SK-N-SH (cell line): Measurements from ENCODE around the gene C1QTNF8. TPM values are rescaled to one million over a fixed set of nuclear protein-coding genes. Genes with fewer than 3 reads are reported as not detected.

Experiments
- CTCF ChIA-PET: fragments of 300-600, 350-600 bp; formaldehyde crosslinking; extraction: SDS; loops from one replicate; lab custom pipeline; 2021; lab: Yijun Ruan, JAX
- POLR2A ChIA-PET: fragments of 350-600 bp; sonication (Branson Sonifier 250); formaldehyde crosslinking; extraction: SDS; loops from one replicate; lab custom pipeline; 2020; ENCODE audit warnings: antibody characterized with exemption, inconsistent platforms; lab: Yijun Ruan, JAX
- DNase-seq: peaks from one replicate; pipeline ENCODE4 v3.0.0; 2012
- H2AFZ ChIP-seq: fragments of 200-600 bp; sonication (generic); 2 replicates; pipeline ENCODE4 v1.8.1; 2016; ENCODE audit warnings: antibody characterized with exemption, mild to moderate bottlenecking, low read depth
- H3F3A ChIP-seq: fragments of 200-600 bp; sonication (generic); replicated peaks from 2 replicates; pipeline ENCODE3; 2016; ENCODE audit warnings: antibody characterized with exemption, mild to moderate bottlenecking; ENCODE audit not compliant: insufficient read depth
- H3K27ac ChIP-seq, 2 experiments: fragments of 200-500 bp in 1 of 2; fragments of 200-600 bp in 1 of 2; sonication (Bioruptor generic) in 1 of 2; sonication (generic), shearing (Covaris generic) in 1 of 2; 2 replicates each; pipeline versions ENCODE4 v1.5.1 to v1.6.1; 2014 to 2016; ENCODE audit warnings: low read depth in 2 of 2, inconsistent platforms in 1 of 2, low read length in 1 of 2, mild to moderate bottlenecking in 1 of 2, mixed read lengths in 1 of 2
- H3K27me3 ChIP-seq: fragments of 200-600 bp; sonication (generic), shearing (Covaris generic); 2 replicates; pipeline ENCODE4 v1.6.1; 2016; ENCODE audit warnings: mixed run types; ENCODE audit not compliant: insufficient read depth
- H3K36me3 ChIP-seq, 2 experiments: fragments of 200-500 bp in 1 of 2; fragments of 200-600 bp in 1 of 2; sonication (Bioruptor generic) in 1 of 2; sonication (generic) in 1 of 2; replicated peaks in 1 of 2; 2 replicates each; pipeline versions ENCODE3 to v1.5.1; 2014 to 2016; ENCODE audit warnings: low read length in 1 of 2, mild to moderate bottlenecking in 1 of 2; ENCODE audit not compliant: insufficient read depth in 2 of 2, control insufficient read depth in 1 of 2
- H3K4me1 ChIP-seq, 2 experiments: fragments of 200-500 bp in 1 of 2; fragments of 200-600 bp in 1 of 2; sonication (Bioruptor generic) in 1 of 2; sonication (generic), shearing (Covaris generic) in 1 of 2; 2 replicates each; pipeline versions ENCODE4 v1.5.1 to v1.6.1; 2014 to 2016; ENCODE audit warnings: low read depth in 1 of 2, low read length in 1 of 2, mixed run types in 1 of 2; ENCODE audit not compliant: insufficient read depth in 2 of 2, control insufficient read depth in 1 of 2
- H3K4me2 ChIP-seq: fragments of 200-600 bp; sonication (generic), shearing (Covaris generic); 2 replicates; pipeline ENCODE4 v1.6.1; 2017; ENCODE audit warnings: mixed run types
- H3K4me3 ChIP-seq, 2 experiments: fragments of 200-500 bp in 1 of 2; fragments of 200-600 bp in 1 of 2; sonication (Bioruptor generic) in 1 of 2; sonication (generic), shearing (Covaris generic) in 1 of 2; 2 replicates each; pipeline versions ENCODE4 v1.5.1 to v1.8.1; 2014 to 2016; ENCODE audit warnings: low read depth in 2 of 2, inconsistent platforms in 1 of 2, low read length in 1 of 2, mild to moderate bottlenecking in 1 of 2, mixed read lengths in 1 of 2, moderate library complexity in 1 of 2
- H3K79me2 ChIP-seq: fragments of 200-600 bp; sonication (generic); 2 replicates; pipeline ENCODE4 v1.8.1; 2017; ENCODE audit warnings: mild to moderate bottlenecking; ENCODE audit not compliant: insufficient read depth
- H3K9ac ChIP-seq: fragments of 200-600 bp; sonication (generic); 2 replicates; pipeline ENCODE4 v1.6.1; 2017; ENCODE audit warnings: mixed run types
- H3K9me2 ChIP-seq: fragments of 200-600 bp; sonication (generic); 2 replicates; pipeline ENCODE4 v1.6.1; 2017; ENCODE audit warnings: mixed run types
- H3K9me3 ChIP-seq: fragments of 200-600 bp; sonication (generic); 2 replicates; pipeline ENCODE4 v1.6.1; 2017; ENCODE audit warnings: mixed run types, mild to moderate bottlenecking, moderate library complexity
- H4K20me1 ChIP-seq: fragments of 200-600 bp; sonication (generic); 2 replicates; pipeline ENCODE4 v1.6.1; 2017; ENCODE audit warnings: mild to moderate bottlenecking, mixed run types; ENCODE audit not compliant: insufficient read depth
- CHD2 ChIP-seq: fragments of 150-350 bp; IDR thresholded peaks from 2 replicates; pipeline ENCODE4 v1.6.1; 2018; ENCODE audit warnings: low read length; ENCODE audit not compliant: partially characterized antibody
- ELF1 ChIP-seq: IDR thresholded peaks from 2 replicates; pipeline ENCODE4 v1.4.0; 2012
- EP300 ChIP-seq, 2 experiments: IDR thresholded peaks; 2 replicates each; pipeline versions ENCODE4 v1.4.0 to v1.6.1; 2012; ENCODE audit warnings: borderline replicate concordance in 1 of 2, low read depth in 1 of 2, low read length in 1 of 2
- FOXJ3 ChIP-seq: sonication (generic); formaldehyde crosslinking; IDR thresholded peaks from 2 replicates; pipeline ENCODE4 v1.5.1; 2020; ENCODE audit warnings: mild to moderate bottlenecking, missing genetic modification reagents
- FOXM1 ChIP-seq: IDR thresholded peaks from 2 replicates; pipeline ENCODE4 v1.4.0; 2012; ENCODE audit warnings: low read depth, mild to moderate bottlenecking
- GATA2 ChIP-seq: sonication (generic); formaldehyde crosslinking; IDR thresholded peaks from 2 replicates; pipeline ENCODE4 v1.5.0; 2020; ENCODE audit warnings: mild to moderate bottlenecking, missing genetic modification reagents
- JUND ChIP-seq: IDR thresholded peaks from 2 replicates; pipeline ENCODE4 v1.4.0; 2012
- NRF1 ChIP-seq: IDR thresholded peaks from 2 replicates; pipeline ENCODE4 v1.6.1; 2012; ENCODE audit warnings: low read depth, mild to moderate bottlenecking, low read length
- RAD21 ChIP-seq: IDR thresholded peaks from 2 replicates; pipeline ENCODE4 v1.6.1; 2012; ENCODE audit warnings: mild to moderate bottlenecking, low read length
- RXRA ChIP-seq: IDR thresholded peaks from 2 replicates; pipeline ENCODE4 v1.4.0; 2012; ENCODE audit warnings: low read depth, mild to moderate bottlenecking, borderline replicate concordance
- SMC3 ChIP-seq: IDR thresholded peaks from 2 replicates; pipeline ENCODE4 v1.6.1; 2012; ENCODE audit warnings: low read depth, low read length, improper control_type of control experiment
- TEAD4 ChIP-seq: IDR thresholded peaks from 2 replicates; pipeline ENCODE4 v1.4.0; 2012; ENCODE audit warnings: mild to moderate bottlenecking, borderline replicate concordance; ENCODE audit not compliant: insufficient read depth
- WGBS: methylation state at CpG from one replicate; pipeline ENCODE4 v1.1.6; 2017; ENCODE audit warnings: low lambda C conversion rate; 5-methylcytosine and 5-hydroxymethylcytosine counted together
- polyA plus RNA-seq, 3 experiments: library from polyadenylated mRNA; depleted of rRNA; stranded (reverse); fragments of >200 nt; gene quantifications; 2 replicates each; pipeline ENCODE4 v1.2.3, GENCODE V29; 2012
- TF ChIP-seq, protein P1 (sequence below): IDR thresholded peaks from 2 replicates; pipeline ENCODE4 v1.6.1; 2012; ENCODE audit warnings: mild to moderate bottlenecking, low read depth, low read length, moderate library complexity
- TF ChIP-seq, protein P2 (sequence below): fragments of 150-350 bp; IDR thresholded peaks from 2 replicates; pipeline ENCODE4 v1.6.1; 2017; ENCODE audit warnings: antibody characterized with exemption, low read length, low read depth, borderline replicate concordance
- TF ChIP-seq, protein P3 (sequence below): fragments of 200-600 bp; sonication (generic); IDR thresholded peaks from 2 replicates; pipeline ENCODE4 v1.6.1; 2017; ENCODE audit warnings: antibody characterized with exemption, mild to moderate bottlenecking, moderate library complexity
- TF ChIP-seq, protein P4 (sequence below): IDR thresholded peaks from 2 replicates; pipeline ENCODE4 v1.4.0; 2012; ENCODE audit warnings: low read depth, borderline replicate concordance
- TF ChIP-seq, protein P5 (sequence below): IDR thresholded peaks from 2 replicates; pipeline ENCODE4 v1.4.0; 2012; ENCODE audit warnings: low read depth, borderline replicate concordance

C1QTNF8 gene
- polyA plus RNA-seq, 1 of the 3 experiments (the other 2 are of a cell fraction): not detected

DNA sequence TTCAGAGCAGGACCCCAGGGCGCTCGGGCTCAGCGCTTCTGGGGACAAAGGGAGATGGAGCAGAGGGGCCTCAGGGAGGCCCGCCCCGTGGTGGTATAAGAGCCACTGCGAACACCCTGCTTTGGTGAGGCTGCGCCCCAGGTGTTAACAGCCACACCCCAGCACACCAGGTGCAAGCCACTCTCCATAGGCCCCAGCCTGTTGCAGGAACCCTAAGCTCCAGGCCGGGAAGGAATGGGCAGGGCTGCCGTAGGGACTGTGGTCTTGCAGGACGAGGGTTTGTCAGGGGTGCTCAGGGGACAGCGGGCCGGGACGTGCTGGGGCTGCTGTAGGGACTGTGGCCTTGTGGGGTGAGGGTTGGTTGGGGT is 40.5 kb downstream of the C1QTNF8 start:
- Histone ChIP-seq H3K9me2 (no peaks in the 10 kb centered on the region), H3K27ac (no peak overlapping the region), H2AFZ (no peak overlapping the region), H3K27me3 (peaks cover 26% of the 10 kb centered on the region), H3K9ac (no peak overlapping the region), H3F3A (no peaks in the 10 kb centered on the region), H3K4me1 (no peaks in the 10 kb centered on the region; a peak in 1 of 4 replicates), H3K36me3 (no peaks in the 10 kb centered on the region), H4K20me1 (no peaks in the 10 kb centered on the region), H3K4me2 (no peak overlapping the region), H3K79me2 (no peaks in the 10 kb centered on the region), H3K9me3 (no peaks in the 10 kb centered on the region), H3K4me3 (no peak overlapping the region; a peak in 1 of 4 replicates)
- no peak for DNase-seq
- WGBS: 0% methylated on average over 3 of the region's 13 CpGs
- TF ChIP-seq RAD21 (no peak), ELF1 (no peak), FOXJ3 (CRISPR knock-in tag) (no peak), FOXM1 (no peak), SMC3 (no peak), CHD2 (no peak), RXRA (no peak), NRF1 (no peak), TEAD4 (no peak), GATA2 (CRISPR knock-in tag) (no peak), EP300 (IDR thresholded peaks at IDR 0.05; ENCODE audit: borderline replicate concordance in 1 of 2, low read depth in 1 of 2, low read length in 1 of 2) (no peak), JUND (no peak)
- TF ChIP-seq, protein P1, sequence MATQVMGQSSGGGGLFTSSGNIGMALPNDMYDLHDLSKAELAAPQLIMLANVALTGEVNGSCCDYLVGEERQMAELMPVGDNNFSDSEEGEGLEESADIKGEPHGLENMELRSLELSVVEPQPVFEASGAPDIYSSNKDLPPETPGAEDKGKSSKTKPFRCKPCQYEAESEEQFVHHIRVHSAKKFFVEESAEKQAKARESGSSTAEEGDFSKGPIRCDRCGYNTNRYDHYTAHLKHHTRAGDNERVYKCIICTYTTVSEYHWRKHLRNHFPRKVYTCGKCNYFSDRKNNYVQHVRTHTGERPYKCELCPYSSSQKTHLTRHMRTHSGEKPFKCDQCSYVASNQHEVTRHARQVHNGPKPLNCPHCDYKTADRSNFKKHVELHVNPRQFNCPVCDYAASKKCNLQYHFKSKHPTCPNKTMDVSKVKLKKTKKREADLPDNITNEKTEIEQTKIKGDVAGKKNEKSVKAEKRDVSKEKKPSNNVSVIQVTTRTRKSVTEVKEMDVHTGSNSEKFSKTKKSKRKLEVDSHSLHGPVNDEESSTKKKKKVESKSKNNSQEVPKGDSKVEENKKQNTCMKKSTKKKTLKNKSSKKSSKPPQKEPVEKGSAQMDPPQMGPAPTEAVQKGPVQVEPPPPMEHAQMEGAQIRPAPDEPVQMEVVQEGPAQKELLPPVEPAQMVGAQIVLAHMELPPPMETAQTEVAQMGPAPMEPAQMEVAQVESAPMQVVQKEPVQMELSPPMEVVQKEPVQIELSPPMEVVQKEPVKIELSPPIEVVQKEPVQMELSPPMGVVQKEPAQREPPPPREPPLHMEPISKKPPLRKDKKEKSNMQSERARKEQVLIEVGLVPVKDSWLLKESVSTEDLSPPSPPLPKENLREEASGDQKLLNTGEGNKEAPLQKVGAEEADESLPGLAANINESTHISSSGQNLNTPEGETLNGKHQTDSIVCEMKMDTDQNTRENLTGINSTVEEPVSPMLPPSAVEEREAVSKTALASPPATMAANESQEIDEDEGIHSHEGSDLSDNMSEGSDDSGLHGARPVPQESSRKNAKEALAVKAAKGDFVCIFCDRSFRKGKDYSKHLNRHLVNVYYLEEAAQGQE: no peak
- TF ChIP-seq, protein P2, sequence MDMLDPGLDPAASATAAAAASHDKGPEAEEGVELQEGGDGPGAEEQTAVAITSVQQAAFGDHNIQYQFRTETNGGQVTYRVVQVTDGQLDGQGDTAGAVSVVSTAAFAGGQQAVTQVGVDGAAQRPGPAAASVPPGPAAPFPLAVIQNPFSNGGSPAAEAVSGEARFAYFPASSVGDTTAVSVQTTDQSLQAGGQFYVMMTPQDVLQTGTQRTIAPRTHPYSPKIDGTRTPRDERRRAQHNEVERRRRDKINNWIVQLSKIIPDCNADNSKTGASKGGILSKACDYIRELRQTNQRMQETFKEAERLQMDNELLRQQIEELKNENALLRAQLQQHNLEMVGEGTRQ: no peak
- TF ChIP-seq, protein P3, sequence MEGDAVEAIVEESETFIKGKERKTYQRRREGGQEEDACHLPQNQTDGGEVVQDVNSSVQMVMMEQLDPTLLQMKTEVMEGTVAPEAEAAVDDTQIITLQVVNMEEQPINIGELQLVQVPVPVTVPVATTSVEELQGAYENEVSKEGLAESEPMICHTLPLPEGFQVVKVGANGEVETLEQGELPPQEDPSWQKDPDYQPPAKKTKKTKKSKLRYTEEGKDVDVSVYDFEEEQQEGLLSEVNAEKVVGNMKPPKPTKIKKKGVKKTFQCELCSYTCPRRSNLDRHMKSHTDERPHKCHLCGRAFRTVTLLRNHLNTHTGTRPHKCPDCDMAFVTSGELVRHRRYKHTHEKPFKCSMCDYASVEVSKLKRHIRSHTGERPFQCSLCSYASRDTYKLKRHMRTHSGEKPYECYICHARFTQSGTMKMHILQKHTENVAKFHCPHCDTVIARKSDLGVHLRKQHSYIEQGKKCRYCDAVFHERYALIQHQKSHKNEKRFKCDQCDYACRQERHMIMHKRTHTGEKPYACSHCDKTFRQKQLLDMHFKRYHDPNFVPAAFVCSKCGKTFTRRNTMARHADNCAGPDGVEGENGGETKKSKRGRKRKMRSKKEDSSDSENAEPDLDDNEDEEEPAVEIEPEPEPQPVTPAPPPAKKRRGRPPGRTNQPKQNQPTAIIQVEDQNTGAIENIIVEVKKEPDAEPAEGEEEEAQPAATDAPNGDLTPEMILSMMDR: no peak
- TF ChIP-seq, protein P4, sequence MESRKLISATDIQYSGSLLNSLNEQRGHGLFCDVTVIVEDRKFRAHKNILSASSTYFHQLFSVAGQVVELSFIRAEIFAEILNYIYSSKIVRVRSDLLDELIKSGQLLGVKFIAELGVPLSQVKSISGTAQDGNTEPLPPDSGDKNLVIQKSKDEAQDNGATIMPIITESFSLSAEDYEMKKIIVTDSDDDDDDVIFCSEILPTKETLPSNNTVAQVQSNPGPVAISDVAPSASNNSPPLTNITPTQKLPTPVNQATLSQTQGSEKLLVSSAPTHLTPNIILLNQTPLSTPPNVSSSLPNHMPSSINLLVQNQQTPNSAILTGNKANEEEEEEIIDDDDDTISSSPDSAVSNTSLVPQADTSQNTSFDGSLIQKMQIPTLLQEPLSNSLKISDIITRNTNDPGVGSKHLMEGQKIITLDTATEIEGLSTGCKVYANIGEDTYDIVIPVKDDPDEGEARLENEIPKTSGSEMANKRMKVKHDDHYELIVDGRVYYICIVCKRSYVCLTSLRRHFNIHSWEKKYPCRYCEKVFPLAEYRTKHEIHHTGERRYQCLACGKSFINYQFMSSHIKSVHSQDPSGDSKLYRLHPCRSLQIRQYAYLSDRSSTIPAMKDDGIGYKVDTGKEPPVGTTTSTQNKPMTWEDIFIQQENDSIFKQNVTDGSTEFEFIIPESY: no peak
- TF ChIP-seq, protein P5, sequence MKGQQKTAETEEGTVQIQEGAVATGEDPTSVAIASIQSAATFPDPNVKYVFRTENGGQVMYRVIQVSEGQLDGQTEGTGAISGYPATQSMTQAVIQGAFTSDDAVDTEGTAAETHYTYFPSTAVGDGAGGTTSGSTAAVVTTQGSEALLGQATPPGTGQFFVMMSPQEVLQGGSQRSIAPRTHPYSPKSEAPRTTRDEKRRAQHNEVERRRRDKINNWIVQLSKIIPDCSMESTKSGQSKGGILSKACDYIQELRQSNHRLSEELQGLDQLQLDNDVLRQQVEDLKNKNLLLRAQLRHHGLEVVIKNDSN: no peak
- ChIA-PET CTCF (interaction anchor here (0.6 to 5.5 kb wide), 27 partner anchors 9 to 348 kb away, joined by 3 to 76 read pairs (median 5); partner anchors contain the start of genes C1QTNF8, CIAO3 and GNG13), POLR2A (no interaction called here)
